ENCODE data around the gene IL6ST.
"Not testable (repeated sequence)": the region's sequence is repeated elsewhere in the genome, so short reads cannot be mapped to it uniquely, and the experiment has no call there.

The IL6ST gene

GRCh38 chr5:55965525-55965924 lies 29.2 kb downstream of the IL6ST start:
- Histone ChIP-seq H3K27me3 (ENCODE audit: insufficient read depth, low read length, poor library complexity, severe bottlenecking) (no peaks in the 10 kb centered on the region), H3K4me2 (ENCODE audit: low read depth, low read length, poor library complexity, severe bottlenecking) (no peak overlapping the region), H3K79me2 (ENCODE audit: insufficient read depth, low read length) (no peaks in the 10 kb centered on the region), H3K4me3 (ENCODE audit: low read length, poor library complexity, severe bottlenecking) (no peak overlapping the region), H4K20me1 (ENCODE audit: insufficient read depth, low read length, poor library complexity, severe bottlenecking) (no peaks in the 10 kb centered on the region), H3K36me3 (ENCODE audit: insufficient read depth, low read length) (no peaks in the 10 kb centered on the region; the same call in 1 of the 2 replicates), H3K9me2 (replicated peaks; ENCODE audit: low read depth, low read length) (no peaks in the 10 kb centered on the region), H2AFZ (ENCODE audit: low read length) (no peak overlapping the region), H3K4me1 (ENCODE audit: insufficient read depth, low read length, poor library complexity, severe bottlenecking) (no peaks in the 10 kb centered on the region), H3F3A (ENCODE audit: low read depth) (no peaks in the 10 kb centered on the region), H3K9me3 (ENCODE audit: insufficient read depth, low read depth, low read length) (no peaks in the 10 kb centered on the region), H3K9ac (ENCODE audit: low read depth, low read length, poor library complexity, severe bottlenecking) (no peak overlapping the region)
- TF ChIP-seq EZH2phosphoT487 (IDR thresholded peaks at IDR 0.05; ENCODE audit: borderline replicate concordance) (no peak), CTCF (conservative IDR thresholded peaks at IDR 0.05; ENCODE audit: low read length) (no peak)

GRCh38 chr5:55960779-55961178 lies 34.0 kb downstream of the IL6ST start:
- H3K4me1 ChIP-seq (ENCODE audit: insufficient read depth, low read length, poor library complexity, severe bottlenecking): no peaks in the 10 kb centered on the region
- no peak overlapping the region for H3K4me3 ChIP-seq (ENCODE audit: low read length, poor library complexity, severe bottlenecking)
- H3K79me2 ChIP-seq (ENCODE audit: insufficient read depth, low read length): no peaks in the 10 kb centered on the region
- no peak overlapping the region for H3K4me2 ChIP-seq (ENCODE audit: low read depth, low read length, poor library complexity, severe bottlenecking)
- H3F3A ChIP-seq (ENCODE audit: low read depth): no peaks in the 10 kb centered on the region
- no peaks in the 10 kb centered on the region for H3K27me3 ChIP-seq (ENCODE audit: insufficient read depth, low read length, poor library complexity, severe bottlenecking)
- TF ChIP-seq CTCF (conservative IDR thresholded peaks at IDR 0.05; ENCODE audit: low read length) (no peak), EZH2phosphoT487 (IDR thresholded peaks at IDR 0.05; ENCODE audit: borderline replicate concordance) (no peak)
- H3K36me3 ChIP-seq (ENCODE audit: insufficient read depth, low read length): no peaks in the 10 kb centered on the region; the same call in 1 of the 2 replicates
- no peaks in the 10 kb centered on the region for H3K9me2 ChIP-seq (replicated peaks; ENCODE audit: low read depth, low read length)
- H2AFZ ChIP-seq (ENCODE audit: low read length): no peak overlapping the region
- no peaks in the 10 kb centered on the region for H3K9me3 ChIP-seq (ENCODE audit: insufficient read depth, low read depth, low read length)
- no peak overlapping the region for H3K9ac ChIP-seq (ENCODE audit: low read depth, low read length, poor library complexity, severe bottlenecking)
- no peaks in the 10 kb centered on the region for H4K20me1 ChIP-seq (ENCODE audit: insufficient read depth, low read length, poor library complexity, severe bottlenecking)

GRCh38 chr5:55959208-55959607 lies 35.6 kb downstream of the IL6ST start:
- H3K9me2 ChIP-seq (replicated peaks; ENCODE audit: low read depth, low read length): no peaks in the 10 kb centered on the region
- H3K4me3 ChIP-seq (ENCODE audit: low read length, poor library complexity, severe bottlenecking): no peak overlapping the region
- H3F3A ChIP-seq (ENCODE audit: low read depth): no peaks in the 10 kb centered on the region
- no peaks in the 10 kb centered on the region for H3K4me1 ChIP-seq (ENCODE audit: insufficient read depth, low read length, poor library complexity, severe bottlenecking)
- H3K79me2 ChIP-seq (ENCODE audit: insufficient read depth, low read length): no peaks in the 10 kb centered on the region
- H2AFZ ChIP-seq (ENCODE audit: low read length): no peak overlapping the region
- no peak for TF ChIP-seq EZH2phosphoT487 (IDR thresholded peaks at IDR 0.05; ENCODE audit: borderline replicate concordance)
- no peak for TF ChIP-seq CTCF (conservative IDR thresholded peaks at IDR 0.05; ENCODE audit: low read length)
- no peak overlapping the region for H3K4me2 ChIP-seq (ENCODE audit: low read depth, low read length, poor library complexity, severe bottlenecking)
- H3K36me3 ChIP-seq (ENCODE audit: insufficient read depth, low read length): peaks cover 7% of the 10 kb centered on the region; the same call in 1 of the 2 replicates
- no peaks in the 10 kb centered on the region for H3K9me3 ChIP-seq (ENCODE audit: insufficient read depth, low read depth, low read length)
- H3K27me3 ChIP-seq (ENCODE audit: insufficient read depth, low read length, poor library complexity, severe bottlenecking): no peaks in the 10 kb centered on the region
- no peak overlapping the region for H3K9ac ChIP-seq (ENCODE audit: low read depth, low read length, poor library complexity, severe bottlenecking)
- H4K20me1 ChIP-seq (ENCODE audit: insufficient read depth, low read length, poor library complexity, severe bottlenecking): no peaks in the 10 kb centered on the region

GRCh38 chr5:55941154-55941553 lies 53.6 kb downstream of the IL6ST start:
- H3K9me3 ChIP-seq (ENCODE audit: insufficient read depth, low read depth, low read length); H3K9me2 ChIP-seq (replicated peaks; ENCODE audit: low read depth, low read length); H3K79me2 ChIP-seq (ENCODE audit: insufficient read depth, low read length); H3K9ac ChIP-seq (ENCODE audit: low read depth, low read length, poor library complexity, severe bottlenecking); H4K20me1 ChIP-seq (ENCODE audit: insufficient read depth, low read length, poor library complexity, severe bottlenecking); H2AFZ ChIP-seq (ENCODE audit: low read length); H3K4me1 ChIP-seq (ENCODE audit: insufficient read depth, low read length, poor library complexity, severe bottlenecking); H3K4me2 ChIP-seq (ENCODE audit: low read depth, low read length, poor library complexity, severe bottlenecking); H3K36me3 ChIP-seq (ENCODE audit: insufficient read depth, low read length); H3F3A ChIP-seq (ENCODE audit: low read depth); H3K4me3 ChIP-seq (ENCODE audit: low read length, poor library complexity, severe bottlenecking); H3K27me3 ChIP-seq (ENCODE audit: insufficient read depth, low read length, poor library complexity, severe bottlenecking): not testable (repeated sequence)

- not testable (repeated sequence) for H3K9ac ChIP-seq (ENCODE audit: low read depth, low read length, poor library complexity, severe bottlenecking); H3F3A ChIP-seq (ENCODE audit: low read depth); H3K79me2 ChIP-seq (ENCODE audit: insufficient read depth, low read length); H2AFZ ChIP-seq (ENCODE audit: low read length); H3K36me3 ChIP-seq (ENCODE audit: insufficient read depth, low read length); H3K27me3 ChIP-seq (ENCODE audit: insufficient read depth, low read length, poor library complexity, severe bottlenecking); H3K4me1 ChIP-seq (ENCODE audit: insufficient read depth, low read length, poor library complexity, severe bottlenecking); H4K20me1 ChIP-seq (ENCODE audit: insufficient read depth, low read length, poor library complexity, severe bottlenecking); H3K4me3 ChIP-seq (ENCODE audit: low read length, poor library complexity, severe bottlenecking); H3K9me2 ChIP-seq (replicated peaks; ENCODE audit: low read depth, low read length); H3K9me3 ChIP-seq (ENCODE audit: insufficient read depth, low read depth, low read length); H3K4me2 ChIP-seq (ENCODE audit: low read depth, low read length, poor library complexity, severe bottlenecking)
These were observed 57.2 kb downstream of the IL6ST start for GRCh38 chr5:55937598-55937997.

Data from Loucy (cell line).